ENCODE results near the gene KRT13.

The KRT13 gene

DNA sequence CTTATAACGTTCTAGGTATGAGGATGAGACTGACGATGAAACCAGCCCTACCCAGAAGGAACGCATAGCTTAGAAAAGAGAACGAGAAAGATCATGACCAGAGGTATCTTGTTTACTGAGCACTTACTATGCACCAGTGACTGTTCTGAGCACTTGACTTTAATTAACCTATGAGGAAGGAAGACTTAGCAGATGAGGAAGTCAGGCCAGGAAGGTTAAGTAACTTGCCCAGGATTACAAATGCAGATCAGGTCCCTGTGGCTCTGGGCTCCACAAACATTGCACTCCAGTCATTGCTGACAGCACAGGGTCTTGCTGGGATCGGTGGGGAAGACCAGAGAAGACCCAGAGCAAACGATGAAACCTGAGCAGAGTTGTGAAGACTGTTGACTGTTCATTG lies 7.1 kb downstream of the KRT13 start:
- DNase-seq (ENCODE audit: low read depth in 1 of 2, low spot score in 1 of 2) = no peak

GRCh38 chr17:41496803-41497484 lies 8.5 kb downstream of the KRT13 start:
- DNase-seq (ENCODE audit: low read depth in 1 of 2, low spot score in 1 of 2) = peak; percentile 9 to 30

DNA sequence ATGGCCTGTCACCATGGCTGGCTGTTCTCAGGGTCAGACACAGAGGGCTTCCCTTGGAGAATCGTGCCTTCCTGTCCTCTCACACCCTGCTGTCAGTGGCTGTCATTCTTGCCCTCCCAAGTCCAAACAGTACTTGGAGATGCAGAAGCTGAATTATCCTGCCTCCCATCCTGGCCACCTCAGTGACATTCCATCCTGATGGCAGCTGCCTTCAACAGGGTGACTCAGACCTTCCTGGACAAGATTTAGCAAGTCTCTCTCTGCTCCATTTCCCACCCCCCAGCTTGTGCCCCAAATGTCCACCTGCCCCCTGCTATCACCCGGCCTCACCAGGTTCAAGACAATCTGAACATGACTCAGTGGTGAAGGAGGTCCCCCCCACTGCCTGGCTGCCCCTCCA lies 10.9 kb downstream of the KRT13 start:
- DNase-seq (ENCODE audit: low read depth in 1 of 2, low spot score in 1 of 2) = no peak

DNA sequence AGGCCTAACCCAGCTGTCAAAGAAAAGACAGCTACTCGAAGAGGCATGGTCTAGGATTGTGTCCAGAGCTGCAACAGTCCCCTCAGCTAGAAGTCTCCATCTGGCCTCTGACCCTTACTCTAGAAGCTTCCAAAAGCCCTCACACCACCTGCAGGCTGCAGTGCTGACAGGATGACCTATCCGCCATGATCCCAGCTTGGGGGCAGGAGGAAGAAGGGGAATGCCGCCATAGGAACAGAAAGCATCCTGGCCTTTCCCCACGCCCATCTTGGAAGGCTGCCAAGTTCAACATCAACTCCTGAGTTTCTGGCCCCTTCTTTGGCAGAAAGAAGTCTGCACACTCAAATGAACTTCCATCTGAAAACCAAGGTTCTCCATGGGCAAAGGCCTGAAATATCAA lies 12.6 kb downstream of the KRT13 start:
- DNase-seq (ENCODE audit: low read depth in 1 of 2, low spot score in 1 of 2) = no peak

GRCh38 chr17:41492351-41492750 lies 13.1 kb downstream of the KRT13 start:
- DNase-seq (ENCODE audit: low read depth in 1 of 2, low spot score in 1 of 2) = no peak

DNA sequence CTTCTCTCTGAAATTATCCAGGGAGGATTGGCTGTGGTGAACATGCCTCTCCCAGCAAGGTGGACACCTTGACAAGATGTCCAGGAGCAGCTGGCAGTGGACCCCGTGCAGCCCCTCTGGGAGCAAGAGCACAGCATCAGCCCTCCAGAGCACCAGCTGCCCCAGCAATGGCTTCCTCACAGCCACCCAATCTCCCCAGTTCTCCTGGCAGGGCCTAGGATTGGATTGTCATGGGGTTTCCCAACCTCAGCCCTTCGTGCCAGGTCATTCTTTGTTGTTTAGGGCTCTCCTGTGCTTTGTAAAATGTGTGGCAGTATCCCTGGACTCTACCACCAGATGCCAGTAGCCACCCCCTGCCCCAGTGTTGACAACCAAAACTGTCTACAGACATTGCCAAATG lies 13.9 kb downstream of the KRT13 start:
- no peak for DNase-seq (ENCODE audit: low read depth in 1 of 2, low spot score in 1 of 2)

DNA sequence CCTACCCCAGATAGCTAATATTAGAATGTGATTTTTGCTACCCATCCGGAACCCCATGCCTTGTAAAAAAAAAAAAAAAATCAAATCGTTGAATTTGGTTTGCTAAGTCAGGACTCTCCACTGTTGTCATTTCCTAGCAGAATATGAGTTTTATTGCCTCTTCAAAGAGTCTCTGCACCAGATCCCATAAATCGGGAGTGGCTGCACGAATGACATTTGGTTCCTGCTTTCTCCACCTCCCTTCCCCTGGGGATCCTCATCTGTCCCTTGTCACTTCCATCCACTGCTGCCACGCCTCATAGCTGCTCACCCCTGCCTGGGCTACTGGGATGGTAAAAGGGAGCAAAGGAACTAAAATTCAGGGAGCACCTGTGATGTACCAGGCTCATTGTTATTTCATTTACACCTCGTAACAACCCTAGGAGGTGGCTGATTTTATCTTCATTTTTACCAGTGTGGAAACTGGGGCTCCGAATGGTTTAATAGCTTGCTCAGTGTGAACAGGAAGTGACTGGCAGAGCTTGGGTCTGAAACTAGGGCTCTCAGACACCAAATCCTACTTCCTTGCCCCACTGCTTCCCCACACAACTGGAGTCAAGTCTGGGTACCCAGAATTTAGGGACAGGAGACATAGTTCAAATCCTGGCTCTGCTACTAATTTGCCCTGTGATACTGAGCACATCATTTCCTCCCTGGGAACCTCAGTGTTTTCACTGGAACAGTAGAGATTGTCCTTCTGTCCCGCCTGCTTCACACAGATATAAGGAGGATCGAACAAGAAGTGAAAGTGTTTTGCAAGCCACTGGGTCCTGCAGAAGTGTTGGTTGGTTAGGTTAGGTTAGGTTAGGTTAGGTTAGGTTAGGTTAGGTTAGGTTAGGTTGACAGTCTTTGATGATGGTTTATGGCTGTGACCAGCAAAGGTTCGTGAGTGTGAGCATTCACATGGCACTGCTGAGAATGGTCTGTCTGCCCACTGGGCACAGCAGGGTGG lies 15.1 kb downstream of the KRT13 start:
- no peak for DNase-seq (ENCODE audit: low read depth in 1 of 2, low spot score in 1 of 2)

DNA sequence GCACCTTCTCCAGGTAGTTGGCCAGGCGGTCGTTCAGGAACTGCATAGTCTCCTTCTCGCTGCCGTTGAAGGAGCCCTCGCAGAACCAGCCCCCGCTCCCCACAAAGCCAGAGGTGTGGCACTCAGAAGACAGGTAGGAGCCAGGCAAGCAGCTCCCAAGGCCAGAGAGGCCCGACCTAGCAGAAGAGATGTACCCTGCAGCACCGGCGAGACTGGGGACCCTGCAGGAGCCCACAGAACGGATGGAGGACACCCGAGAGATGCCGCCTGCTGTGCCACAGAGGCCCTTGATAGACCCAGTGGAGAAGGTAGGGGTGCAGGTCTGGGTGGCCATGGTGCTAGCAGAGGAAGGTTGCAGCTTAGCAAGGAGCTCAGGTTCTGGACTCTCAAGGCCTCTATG lies 15.9 kb downstream of the KRT13 start, which contains the start of gene KRT36:
KRT36 (minus strand) TSS at position 380 of the 400 bp plus-strand sequence; CDS start at position 334, 46 bp downstream.
- no peak for DNase-seq (ENCODE audit: low read depth in 1 of 2, low spot score in 1 of 2)

DNA sequence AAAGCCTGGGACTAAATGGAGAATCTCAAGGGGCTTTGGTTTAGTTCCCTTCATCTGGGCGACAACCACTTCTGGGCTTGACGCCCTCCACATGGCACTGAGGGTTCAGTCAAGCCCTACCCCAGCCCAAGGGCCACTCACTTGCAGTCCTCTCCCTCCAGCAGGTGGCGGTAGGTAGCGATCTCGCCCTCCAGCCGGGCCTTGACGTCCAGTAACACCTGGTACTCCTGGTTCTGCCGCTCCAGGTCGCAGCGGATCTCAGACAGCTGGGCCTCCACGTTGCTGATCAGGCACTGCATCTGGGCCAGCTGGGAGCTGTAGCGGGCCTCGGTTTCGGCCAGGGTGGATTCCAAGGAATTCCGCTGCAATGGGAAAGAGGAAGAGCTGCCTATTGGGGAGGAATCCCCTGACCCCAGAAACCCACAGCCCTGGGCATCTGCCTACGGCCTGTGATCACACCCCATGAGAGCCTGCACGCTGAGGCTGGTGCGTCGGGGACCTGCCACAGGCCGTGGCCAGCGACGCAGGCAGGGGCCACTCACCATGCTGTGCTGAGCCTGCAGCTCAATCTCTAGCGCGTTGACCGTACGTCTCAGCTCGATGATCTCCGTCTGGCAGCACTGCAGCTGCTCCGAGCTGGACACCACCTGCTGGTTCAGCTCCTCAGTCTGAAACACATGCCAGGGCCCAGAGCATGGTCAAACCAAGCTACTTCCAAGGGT lies 18.4 kb downstream of the KRT13 start:
- no peak for DNase-seq (ENCODE audit: low read depth in 1 of 2, low spot score in 1 of 2)

DNA sequence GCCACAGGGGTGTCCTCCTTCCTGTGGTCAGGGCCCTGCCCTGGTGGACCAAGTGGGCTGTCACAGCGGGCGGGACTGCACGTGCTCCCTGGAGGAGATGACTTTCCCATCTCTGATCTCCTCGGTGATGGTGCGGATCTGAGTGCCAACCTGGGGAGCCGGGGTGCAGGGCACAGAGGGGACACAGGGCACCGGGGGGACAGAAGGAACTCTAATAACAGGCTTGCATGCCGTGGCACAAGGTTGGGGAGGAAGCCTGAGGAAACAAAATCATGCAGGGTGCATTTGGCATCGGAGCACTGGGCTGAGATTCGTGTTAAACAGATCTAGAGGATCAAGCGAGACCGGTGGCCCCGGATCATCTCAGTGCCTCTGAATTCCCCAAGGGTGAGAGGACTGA lies 19.1 kb downstream of the KRT13 start:
- no peak for DNase-seq (ENCODE audit: low read depth in 1 of 2, low spot score in 1 of 2)

DNA sequence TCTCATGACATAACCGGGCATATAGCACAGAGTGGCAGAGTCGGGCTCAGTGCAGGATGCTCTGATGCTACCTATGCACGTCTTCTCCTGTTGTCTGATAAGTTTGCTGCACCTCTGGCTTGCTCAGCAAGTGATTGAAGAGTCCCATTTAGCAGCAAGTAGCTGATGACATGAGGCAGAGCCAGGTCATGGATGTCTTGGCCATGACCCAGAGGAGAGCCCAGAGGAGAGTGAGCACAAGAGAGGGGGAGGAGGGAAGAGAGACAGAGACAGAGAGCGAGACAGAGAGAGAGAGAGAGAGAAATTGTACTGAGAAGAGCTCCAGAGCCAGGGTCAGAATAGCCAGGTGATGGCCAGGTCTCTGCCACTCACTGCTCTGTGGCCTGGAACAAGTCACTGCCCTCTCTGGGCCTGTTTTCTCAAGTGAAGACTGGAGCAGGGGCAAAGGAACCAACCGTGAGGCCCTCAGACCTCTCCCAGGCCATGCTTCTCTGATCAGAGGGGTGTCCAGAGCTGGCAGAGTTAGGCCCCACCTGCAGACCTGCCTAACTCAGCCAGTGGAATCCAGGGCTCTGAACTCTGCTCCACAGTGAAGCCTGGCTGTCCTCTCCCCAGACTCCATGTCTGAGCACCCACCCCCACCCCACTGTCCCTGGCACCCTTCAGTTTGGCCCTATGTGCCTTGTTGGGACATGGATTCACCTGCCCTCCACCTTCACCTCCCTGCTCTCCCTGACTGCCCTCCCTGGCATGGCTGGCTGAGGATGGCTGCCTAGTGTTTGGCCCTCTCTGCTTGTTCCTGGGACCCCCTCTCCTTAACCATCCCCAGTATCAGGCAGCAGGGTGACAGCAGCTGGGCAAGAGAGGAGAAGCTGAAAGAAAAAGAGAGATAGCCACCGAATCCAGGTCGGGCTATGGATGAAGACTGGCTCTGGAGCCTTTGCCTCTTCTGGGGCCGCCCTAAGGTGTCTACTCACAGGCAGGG lies 20.2 kb downstream of the KRT13 start:
- DNase-seq (ENCODE audit: low read depth in 1 of 2, low spot score in 1 of 2) = no peak

DNA sequence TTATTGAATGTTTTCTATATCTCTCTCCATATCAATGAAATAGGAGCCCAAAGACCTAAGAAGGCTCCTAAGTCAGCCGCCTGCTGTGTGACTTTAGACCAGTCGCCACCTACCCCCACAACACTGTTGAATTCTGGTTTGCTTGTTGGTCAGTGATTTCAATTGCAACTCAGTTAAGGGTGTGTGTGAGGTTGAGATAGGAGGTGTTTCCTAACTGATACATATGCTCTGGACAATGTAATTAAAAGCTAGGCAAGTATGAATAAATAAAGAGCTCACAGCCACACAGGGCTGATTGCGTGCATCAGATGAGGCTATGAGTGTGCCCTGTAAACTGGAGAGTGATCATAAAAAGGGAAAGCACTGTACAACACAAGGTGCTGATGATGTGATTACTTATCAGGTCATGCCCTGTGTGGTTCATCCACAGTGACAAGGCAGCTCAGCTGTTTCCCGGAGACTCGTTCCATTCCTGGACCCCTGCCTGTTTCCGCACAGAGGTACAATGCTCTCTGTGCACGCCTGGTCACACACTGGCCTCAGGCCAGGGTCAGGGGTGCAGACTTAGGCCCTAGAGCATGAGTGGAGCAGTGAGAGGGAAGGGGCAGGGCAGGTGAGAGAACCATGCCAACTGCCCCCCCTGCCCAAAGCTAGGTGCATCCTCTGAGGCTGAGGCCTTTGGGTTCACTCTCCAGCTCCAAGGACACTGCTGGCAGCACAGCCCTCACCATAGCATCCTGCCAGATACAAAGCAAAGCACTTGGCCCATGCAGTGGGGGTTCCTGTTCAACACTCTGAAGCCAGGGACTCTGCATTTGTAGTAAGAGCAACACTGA lies 21.2 kb downstream of the KRT13 start:
- no peak for DNase-seq (ENCODE audit: low read depth in 1 of 2, low spot score in 1 of 2)

DNA sequence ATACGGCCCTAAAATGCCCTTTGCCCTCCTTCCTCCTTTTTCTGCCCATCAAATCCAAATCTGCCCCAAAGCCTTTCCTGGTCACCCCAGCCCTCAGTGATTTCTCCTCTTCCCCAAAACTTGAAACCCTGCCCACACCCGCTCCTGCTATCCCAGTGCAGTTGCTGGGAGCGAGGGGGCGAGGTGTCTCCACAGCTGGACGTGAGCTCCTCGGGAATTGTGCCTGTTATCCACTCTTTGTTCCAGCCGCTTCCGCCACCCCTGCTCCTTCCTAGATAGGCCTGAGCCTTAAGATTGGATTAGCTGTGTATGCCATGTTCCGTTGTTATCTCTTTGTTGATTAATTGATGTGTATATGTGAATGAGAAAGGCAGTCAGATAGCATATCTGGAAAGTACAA lies 21.9 kb downstream of the KRT13 start:
- no peak for DNase-seq (ENCODE audit: low read depth in 1 of 2, low spot score in 1 of 2)

- no peak for DNase-seq (ENCODE audit: low read depth in 1 of 2, low spot score in 1 of 2)
These were observed 24.4 kb downstream of the KRT13 start, which contains the start of gene KRT35 for GRCh38 chr17:41481036-41481435. Gene KRT35, minus strand, starts transcription at chr17:41481151. Its CDS starts 54 bp downstream, at chr17:41481097.

DNA sequence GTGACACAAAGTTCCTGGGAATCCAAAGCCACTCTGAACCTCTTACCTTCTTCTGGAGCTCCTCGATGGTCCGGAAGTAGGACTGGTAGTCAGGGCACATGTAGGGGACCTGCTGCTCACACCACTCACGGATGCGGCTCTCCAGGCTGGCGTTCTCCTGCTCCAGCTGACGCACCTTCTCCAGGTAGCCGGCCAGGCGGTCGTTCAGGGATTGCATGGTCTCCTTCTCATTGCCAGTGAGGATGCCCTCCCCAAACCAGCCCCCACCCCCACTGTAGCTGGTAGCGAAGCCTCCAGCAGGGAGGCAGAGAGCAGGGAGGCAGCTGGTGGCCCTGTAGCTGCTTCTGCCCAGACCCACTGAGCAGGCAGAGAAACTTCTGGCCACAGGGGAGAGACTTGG lies 24.8 kb downstream of the KRT13 start:
- no peak for DNase-seq (ENCODE audit: low read depth in 1 of 2, low spot score in 1 of 2)

GRCh38 chr17:41480136-41480535 lies 25.3 kb downstream of the KRT13 start:
- DNase-seq (ENCODE audit: low read depth in 1 of 2, low spot score in 1 of 2) = no peak

- no peak for DNase-seq (ENCODE audit: low read depth in 1 of 2, low spot score in 1 of 2)
These were observed 27.2 kb downstream of the KRT13 start for GRCh38 chr17:41478237-41478636.

DNA sequence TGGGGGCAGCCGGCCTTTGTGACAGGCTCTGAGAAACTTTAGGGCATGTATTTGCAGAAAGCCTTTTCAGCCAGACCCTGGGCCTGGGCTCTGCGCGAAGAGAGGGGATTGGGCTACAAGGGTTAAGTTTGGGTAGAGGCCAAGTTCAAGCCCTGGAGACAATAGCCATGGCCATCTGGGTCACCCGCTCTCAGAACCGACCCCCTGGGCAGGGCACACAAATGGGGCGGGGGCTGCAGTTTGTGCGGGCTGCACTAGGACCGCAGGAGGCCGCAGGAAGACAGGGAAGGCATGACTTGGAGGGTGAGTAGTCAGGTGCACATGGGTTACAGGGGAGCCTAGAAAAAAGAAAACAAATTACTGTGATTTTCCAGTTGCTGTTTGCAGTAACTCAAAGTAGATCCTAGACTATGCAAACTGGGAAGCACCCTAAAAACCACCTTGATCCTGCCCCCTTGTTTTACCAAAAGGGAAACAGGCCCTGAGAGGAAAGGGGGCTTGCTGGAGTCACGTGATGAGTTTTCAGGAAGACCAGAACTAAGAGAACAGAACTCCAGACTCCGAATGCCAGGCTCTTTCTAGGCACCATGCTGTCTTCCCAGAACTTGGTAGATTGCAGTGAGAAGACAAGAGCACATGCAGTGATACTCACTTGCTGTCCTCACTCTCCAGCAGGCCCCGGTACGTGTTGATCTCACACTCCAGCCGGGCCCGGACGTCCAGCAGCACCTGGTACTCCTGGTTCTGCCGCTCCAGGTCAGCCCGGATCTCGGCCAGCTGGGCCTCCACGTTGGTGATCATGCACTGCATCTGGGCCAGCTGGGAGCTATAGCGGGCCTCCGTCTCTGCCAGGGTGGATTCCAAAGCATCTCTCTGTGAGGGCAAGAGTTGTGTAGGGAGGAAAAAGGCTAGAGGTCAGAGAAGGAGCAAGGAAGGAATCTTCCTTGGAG lies 28.3 kb downstream of the KRT13 start:
- DNase-seq (ENCODE audit: low read depth in 1 of 2, low spot score in 1 of 2) = no peak
